HG02970 (cell line): ENCODE results near the gene KIF23.

ENCODE experiments used
- ATAC-seq: cut with Tn5 transposase; IDR thresholded peaks from one replicate; pipeline ENCODE4 v1.9.1; 2021; ENCODE audit warnings: mild to moderate bottlenecking, moderate library complexity, moderate number of reproducible peaks; ENCODE audit not compliant: unreplicated experiment, low FRiP score

Gene KIF23

DNA sequence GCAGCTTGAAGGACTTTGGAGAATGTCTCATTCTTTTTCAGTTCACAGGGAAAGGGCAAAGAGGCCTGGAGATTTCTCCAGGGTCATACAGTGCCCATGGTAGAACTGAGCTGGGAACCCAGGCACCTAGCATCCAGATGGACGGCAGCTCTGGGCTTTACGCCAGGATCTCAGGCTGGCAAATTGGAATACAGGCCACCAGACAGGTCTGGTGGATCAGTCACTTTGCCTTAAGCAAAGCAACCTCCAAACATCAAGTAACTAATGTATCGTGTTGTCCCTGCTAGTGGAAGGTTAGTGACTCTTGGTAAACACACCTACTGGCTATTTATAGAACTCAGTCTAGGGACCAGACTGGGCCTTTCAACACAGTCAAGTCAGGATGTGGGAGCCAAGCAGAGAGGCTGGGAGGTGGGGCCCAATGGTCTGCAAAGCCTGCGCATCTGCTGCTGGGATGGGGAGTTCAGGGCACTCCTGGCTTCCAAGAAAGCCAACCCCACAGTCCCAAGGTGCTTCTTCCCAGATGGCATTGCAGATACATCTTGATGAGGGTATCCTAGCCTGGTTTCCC lies 68.6 kb downstream of the KIF23 start:
- ATAC-seq = no peak

DNA sequence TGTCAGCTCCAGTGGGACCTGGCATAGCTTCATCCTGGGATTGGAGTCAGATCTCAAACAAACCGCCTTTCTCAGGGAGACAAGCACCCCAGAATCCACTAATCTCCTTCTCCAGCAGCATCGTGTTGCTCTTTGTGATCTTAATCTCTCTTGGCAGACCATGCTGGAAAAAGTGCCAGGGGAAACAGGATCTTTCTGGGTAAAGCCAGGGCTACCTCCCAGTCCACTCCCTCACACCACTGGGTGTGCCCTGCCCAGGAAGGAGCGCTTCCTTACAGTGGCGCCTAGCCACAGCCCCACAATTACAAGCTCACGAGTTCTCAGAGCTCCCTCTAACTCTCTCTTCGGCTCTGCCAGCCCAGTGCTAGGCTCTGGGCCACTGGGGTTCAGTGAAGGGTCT lies 70.7 kb downstream of the KIF23 start:
- no peak for ATAC-seq

DNA sequence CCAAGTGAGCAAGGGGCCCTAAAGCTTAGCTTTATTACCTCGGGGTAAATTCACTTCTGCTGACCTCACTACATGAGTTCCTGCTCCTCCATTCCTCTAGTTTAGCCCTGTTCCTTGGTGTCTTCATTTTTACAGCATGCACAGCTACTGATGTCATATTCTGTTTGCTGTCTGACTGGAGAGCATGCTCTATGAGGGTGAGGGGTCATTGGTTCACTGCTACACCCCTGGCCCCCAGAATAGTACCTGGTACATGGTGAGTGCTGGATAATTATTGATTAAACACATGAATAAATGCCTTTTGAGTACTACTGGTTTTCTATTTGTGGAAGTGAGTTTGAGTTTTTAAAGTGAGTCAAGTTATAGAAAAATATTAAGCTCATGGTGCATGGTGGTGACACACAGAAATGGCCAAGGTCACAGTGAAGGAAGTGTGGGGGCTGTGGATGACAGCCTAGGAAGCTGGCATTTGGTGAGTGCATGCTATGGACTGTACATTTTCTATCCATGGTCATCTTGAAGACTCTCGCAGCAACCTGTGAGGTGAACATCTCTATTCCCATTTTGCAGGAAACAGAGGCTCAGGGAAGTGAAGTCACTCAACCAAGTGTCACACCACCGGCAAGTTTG lies 72.4 kb downstream of the KIF23 start:
- ATAC-seq = no peak

DNA sequence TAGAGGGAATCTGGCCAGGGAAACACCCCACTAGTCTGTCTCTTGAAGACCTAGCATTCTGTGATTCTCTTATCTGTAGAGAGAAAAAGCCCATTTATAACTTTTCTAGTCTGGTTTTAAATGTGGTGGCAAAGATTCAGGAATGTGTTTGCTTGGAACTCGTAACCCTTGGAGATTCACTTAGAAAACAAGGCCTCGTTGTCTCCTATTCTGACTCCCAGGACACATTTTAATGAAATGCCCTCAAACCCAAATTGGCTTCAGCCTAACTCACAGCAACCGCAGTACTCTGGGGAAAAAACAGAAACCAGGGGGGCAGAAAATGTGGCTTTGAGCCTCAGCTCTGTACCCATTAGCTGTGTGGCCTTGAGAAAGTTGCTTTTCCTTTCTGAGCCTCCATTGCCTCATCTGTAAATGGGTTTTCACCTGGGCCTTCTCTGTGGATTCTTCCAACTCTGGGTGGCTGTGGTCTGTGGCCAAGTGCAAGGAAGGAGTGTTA lies 75.0 kb downstream of the KIF23 start:
- no peak for ATAC-seq

DNA sequence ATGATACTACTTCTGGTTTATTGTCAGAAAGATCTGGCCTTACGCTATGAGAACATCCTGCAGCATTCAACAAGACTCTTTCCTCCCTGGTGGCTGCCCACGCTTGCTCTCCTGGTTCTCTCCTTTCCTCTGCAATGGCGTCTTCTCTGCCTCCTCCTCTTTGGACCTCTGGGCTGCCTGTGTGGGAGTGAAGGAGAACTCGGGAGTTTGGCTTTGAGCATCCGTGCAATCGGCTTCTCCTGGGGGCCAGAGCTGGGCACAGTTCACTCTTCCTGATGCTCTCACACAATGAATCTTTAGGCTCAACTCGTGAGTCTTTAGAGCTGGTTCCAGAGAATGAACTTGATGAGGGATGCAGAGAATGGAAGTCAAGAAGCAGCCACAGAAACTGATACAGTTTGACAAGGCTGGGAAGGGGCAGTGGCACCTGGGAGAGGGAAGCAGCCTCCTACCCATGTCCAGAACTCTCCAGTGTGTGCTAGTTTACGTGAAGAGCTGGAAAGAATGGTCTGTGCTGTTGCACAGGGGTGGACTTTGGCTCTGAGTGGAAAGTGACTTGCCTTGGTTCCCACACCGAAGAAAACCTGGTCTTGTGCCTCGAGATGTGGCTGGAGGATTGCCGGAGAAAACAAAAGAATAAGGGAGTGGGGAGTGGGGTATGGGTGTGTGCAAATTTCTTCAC lies 76.3 kb downstream of the KIF23 start:
- ATAC-seq = no peak

DNA sequence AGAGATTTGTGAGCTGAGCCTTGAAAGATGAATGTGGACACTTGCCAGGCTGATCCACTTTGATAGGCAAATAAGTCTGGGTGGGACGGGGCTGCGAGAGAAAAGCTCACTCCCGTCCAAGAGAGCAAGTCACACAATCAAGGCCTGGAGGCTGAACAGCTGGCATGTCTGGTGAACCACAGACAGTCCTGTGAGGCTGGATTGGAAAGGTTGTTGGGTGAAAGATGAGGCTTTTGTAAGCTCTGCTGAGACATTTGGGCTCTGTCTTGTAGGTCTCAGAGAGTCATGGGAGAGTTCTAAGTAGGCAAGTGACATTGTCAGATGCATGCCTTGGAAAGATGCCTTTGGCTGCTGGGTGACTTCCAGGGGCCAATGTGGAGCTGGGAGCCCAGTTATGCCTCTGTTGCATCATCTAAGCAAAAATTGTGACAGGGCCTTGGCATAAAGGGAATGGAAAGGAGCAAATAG lies 76.9 kb downstream of the KIF23 start:
- no peak for ATAC-seq

DNA sequence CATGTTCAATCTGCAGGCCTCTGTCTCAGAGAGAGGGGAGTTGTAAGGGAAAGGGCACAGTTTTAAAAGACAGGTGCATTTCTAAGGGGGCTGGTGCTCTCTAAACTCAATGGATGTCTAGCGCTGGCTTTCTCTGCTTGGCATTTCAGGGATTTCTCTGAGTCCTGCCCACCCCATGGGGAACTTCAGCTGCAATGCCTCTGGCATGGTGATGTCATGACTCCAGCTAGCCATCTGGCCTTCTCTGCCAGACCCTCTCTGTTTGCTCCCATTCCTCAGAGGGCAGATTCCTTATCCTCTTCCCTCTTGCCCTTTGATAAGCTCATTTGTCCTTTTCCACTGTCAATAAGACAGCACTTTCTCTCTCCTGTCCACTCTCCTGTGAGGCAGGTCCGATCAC lies 79.3 kb downstream of the KIF23 start:
- no peak for ATAC-seq

DNA sequence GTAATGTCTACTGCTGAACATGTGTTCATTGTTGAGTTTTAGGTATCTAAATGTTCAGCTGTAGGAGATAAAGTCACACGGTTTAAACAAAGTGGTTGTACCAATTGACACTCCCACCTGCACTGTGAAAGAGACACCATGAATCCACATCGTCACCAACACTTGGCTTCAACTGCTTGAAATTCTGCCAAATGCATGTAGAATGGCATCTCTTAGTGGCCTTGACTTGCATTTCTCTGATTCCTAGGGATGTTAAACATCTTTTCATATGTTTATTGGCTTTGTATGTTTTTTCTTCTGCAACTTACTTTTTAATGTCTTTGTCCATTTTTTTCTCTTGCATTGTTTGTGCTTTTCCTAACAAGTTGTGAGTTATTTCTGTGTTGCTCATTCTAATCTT lies 81.9 kb downstream of the KIF23 start:
- no peak for ATAC-seq

DNA sequence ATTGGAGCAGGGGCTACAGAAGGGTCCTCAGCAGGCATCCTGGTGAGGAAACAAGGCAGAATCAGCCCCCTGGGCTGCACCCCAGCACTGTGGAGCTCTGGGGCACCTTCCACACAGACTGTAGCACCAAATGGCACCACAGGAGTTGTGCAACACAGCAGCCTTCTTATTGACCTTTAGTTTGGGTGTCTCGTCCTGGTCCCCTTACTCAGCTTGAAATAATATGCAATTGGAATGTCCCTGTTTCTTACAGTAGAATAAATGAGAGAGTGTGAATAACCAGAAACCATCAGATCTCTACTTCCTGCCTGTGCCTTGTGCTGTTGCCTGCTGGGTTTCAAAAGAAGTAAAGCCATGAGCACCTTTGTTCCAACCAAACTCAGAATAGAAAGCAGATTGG lies 82.9 kb downstream of the KIF23 start:
- no peak for ATAC-seq

DNA sequence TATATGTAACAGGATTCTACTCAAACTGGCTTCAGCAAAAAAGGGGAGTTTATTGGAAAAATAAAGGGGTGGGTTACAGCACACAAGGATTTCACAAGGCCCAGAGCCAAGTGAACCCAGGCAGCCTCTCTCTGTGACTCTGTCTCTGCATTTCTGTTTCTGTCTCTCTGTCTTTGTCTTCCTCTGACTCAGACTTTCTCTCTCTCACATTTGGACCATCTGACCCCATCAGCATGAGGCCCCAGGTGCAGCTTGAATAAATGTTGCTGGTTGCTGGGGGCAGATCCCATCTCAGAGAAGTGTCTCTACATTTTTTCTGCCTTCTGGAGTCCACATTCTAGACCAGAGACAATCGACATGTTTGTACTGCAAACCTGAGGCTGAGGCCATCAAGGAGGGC lies 83.5 kb downstream of the KIF23 start:
- no peak for ATAC-seq
